ENCODE data around the gene IQCF6.
"Not testable (repeated sequence)": the region's sequence is repeated elsewhere in the genome, so short reads cannot be mapped to it uniquely, and the experiment has no call there.

IQCF6 gene

DNA sequence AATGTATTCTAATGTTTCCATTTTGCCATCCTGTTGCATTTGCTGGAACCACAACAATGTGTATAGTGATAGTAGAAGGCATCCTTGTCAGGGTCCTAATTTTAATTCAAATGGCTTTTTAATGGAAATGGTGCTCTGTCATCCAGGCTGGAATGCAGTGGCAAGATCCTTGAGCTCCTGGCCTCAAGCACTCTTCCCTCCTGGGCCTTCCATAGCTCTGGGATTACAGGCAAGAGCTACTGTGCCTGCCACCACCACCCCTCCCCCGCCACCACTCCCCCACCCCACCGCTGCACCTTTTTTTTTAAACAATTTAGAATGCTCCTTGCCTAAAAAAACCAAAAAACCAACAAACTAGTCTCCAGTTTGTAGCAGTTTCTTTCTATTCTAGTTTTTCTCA is 15.2 kb upstream of the IQCF6 start:
- Mint-ChIP-seq H3K36me3 (no peaks in the 10 kb centered on the region), H3K9me3 (ENCODE audit: low read depth) (no peaks in the 10 kb centered on the region), H3K27me3 (no peaks in the 10 kb centered on the region), H3K4me3 (no peak overlapping the region), H3K27ac (no peak overlapping the region), H3K4me1 (ENCODE audit: low read depth) (peaks cover 13% of the 10 kb centered on the region)

DNA sequence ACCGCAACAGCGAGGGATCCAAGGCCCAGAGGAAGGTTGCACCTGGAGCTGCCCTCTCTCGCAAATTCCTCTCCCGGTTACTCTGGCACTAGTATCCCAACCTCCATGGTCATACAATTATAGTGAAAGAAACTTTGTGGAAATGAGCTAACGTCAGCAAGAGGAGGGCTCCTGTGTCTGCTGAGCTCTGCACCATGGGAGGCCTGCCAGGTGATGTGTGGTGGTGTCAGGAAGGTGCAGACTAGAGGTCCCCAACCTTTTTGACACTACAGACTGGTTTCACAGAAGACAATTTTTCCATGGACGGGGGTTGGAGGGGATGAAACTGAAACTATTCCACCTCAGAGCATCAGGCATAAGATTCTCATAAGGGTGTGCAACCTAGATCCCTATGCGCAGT is 13.2 kb upstream of the IQCF6 start:
- H3K27ac Mint-ChIP-seq: no peak overlapping the region
- no peak overlapping the region for H3K4me3 Mint-ChIP-seq
- no peaks in the 10 kb centered on the region for H3K36me3 Mint-ChIP-seq
- no peaks in the 10 kb centered on the region for H3K9me3 Mint-ChIP-seq (ENCODE audit: low read depth)
- peaks cover 4% of the 10 kb centered on the region for H3K4me1 Mint-ChIP-seq (ENCODE audit: low read depth)
- no peaks in the 10 kb centered on the region for H3K27me3 Mint-ChIP-seq

DNA sequence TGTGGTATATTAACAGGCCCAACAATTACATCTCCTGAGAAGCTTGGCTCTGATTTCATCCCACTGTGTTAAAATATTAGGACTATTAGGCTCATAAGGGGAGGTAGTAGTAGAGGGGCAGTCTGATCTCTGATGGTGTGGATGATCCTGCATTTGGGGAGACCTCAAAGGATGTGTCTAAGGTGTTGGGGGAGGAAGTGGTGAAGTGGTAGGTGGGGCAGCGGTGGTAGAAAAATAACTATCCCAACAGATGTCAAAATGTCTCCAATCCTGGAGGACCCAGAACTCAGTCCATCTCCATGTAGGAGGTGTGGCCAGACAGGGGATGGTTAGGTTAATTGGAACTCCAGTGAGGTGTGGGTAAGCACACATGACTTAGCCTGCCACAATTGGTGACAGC is 10.4 kb upstream of the IQCF6 start:
- H3K9me3 Mint-ChIP-seq (ENCODE audit: low read depth): no peaks in the 10 kb centered on the region
- no peaks in the 10 kb centered on the region for H3K36me3 Mint-ChIP-seq
- no peak overlapping the region for H3K4me3 Mint-ChIP-seq
- H3K27me3 Mint-ChIP-seq: no peaks in the 10 kb centered on the region
- no peak overlapping the region for H3K27ac Mint-ChIP-seq
- H3K4me1 Mint-ChIP-seq (ENCODE audit: low read depth): peaks cover 4% of the 10 kb centered on the region

DNA sequence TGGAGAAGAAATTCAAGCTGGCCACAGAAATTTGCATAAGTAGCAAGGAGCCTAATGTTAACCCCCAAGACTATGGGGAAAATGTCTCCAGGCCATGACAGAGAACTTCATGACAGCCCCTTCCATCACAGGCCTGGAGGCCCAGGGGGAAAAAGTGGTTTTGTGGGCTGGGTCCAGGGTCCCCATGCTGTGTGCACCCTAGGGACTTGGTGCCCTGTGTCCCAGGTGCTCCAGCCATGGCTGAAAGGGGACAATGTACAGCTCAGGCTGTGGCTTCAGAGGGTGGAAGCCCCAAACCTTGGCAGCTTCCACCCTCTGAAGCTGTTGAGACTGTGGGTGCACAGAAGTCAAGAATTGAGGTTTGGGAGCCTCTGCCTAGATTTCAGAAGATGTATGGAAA is 8.5 kb upstream of the IQCF6 start:
- H3K9me3 Mint-ChIP-seq (ENCODE audit: low read depth); H3K4me3 Mint-ChIP-seq; H3K27me3 Mint-ChIP-seq; H3K27ac Mint-ChIP-seq; H3K4me1 Mint-ChIP-seq (ENCODE audit: low read depth); H3K36me3 Mint-ChIP-seq: not testable (repeated sequence)

DNA sequence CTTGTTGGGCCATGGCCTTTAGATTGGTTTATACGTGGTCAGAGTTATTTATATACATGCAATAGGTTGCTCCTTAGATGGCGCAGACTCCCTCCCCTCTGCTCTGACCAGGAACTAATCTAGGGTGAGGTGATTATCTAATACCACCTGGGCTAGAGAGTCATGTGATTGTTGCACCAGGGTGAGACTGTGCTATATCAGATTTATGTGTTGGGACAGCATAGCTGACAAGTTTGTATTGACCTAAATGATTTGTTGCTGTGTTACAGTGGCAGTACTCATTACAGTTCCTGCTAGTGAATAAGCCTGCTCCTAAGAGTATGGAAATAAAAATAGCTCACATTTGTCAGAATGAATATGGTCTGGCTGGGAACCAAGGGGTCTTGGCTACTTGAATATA is 7.2 kb upstream of the IQCF6 start:
- Mint-ChIP-seq H3K9me3 (ENCODE audit: low read depth) (no peaks in the 10 kb centered on the region), H3K27me3 (no peaks in the 10 kb centered on the region), H3K36me3 (no peaks in the 10 kb centered on the region), H3K4me3 (no peak overlapping the region), H3K4me1 (ENCODE audit: low read depth) (peaks cover 4% of the 10 kb centered on the region), H3K27ac (no peak overlapping the region)

DNA sequence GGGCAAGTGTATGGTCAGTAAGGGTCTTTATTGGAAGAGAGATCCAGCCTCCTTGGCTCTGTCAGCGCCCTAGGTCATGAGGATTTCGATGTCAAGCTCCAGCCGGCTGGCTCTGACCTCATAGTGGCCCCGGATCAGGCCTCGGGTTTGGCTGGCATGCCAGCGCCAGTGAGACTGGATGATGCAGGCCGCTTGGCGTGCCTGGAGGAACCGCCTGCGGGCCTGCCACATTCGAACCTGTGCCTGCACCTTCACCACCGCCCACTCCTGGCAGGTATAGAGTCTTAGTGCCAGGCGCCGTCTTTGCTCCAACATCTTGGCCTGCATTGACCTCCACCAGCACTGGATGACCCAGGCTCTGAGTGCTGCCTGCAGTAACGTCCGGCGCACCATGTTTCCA is 483 bp downstream of the IQCF6 start:
- no peaks in the 10 kb centered on the region for H3K9me3 Mint-ChIP-seq (ENCODE audit: low read depth)
- peaks cover 2% of the 10 kb centered on the region for H3K36me3 Mint-ChIP-seq
- H3K4me3 Mint-ChIP-seq: no peak overlapping the region
- H3K27ac Mint-ChIP-seq: no peak overlapping the region
- peaks cover 8% of the 10 kb centered on the region for H3K27me3 Mint-ChIP-seq
- H3K4me1 Mint-ChIP-seq (ENCODE audit: low read depth): no peaks in the 10 kb centered on the region

DNA sequence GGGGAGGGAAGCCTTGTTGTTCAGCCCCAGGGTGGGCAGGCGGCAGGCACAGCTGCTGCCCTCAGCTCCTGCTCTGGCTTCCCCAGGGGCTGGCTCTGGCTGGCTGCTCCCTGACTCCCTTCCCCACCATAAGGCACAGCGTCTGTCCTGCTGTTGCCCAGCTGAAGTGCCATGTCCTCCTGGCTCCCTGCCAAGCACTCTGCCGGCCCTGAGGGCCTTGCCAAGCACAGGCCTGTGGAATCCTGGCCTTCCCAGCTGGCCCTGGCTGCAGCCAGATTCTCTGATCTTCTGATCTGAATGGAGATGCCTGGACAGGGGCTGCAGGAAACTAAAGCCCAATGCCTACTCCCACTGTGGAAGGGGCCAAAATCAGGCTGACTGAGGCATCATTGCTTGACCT is 1.1 kb downstream of the IQCF6 start:
- no peaks in the 10 kb centered on the region for H3K4me1 Mint-ChIP-seq (ENCODE audit: low read depth)
- no peak overlapping the region for H3K27ac Mint-ChIP-seq
- H3K27me3 Mint-ChIP-seq: peaks cover 8% of the 10 kb centered on the region
- no peaks in the 10 kb centered on the region for H3K9me3 Mint-ChIP-seq (ENCODE audit: low read depth)
- H3K36me3 Mint-ChIP-seq: peaks cover 2% of the 10 kb centered on the region
- no peak overlapping the region for H3K4me3 Mint-ChIP-seq

DNA sequence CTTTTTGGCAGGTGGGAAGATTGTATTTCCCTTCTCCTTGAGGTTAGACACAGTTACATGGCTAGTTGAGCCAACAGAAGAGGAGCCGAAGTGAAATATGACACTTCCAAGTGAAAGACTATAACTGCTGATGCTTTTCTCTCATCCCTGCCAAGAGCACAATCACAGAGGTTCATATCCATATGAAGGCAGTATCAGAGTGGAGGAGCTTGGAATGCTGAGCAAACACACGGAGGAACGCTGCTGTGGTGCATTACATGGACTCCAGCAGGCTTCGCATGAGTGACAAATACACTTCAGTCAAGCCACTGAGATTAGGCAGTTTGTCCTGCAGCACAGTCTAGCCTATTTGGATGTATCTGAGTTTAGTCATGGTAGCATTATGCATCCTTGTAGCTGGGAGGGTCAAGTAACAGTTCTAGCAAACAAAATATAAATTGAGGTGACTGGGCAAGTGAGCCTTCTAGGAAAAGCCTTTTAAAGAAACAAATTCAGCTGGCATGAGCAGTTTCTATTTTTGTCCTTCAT is 5.4 kb downstream of the IQCF6 start:
- Mint-ChIP-seq H3K4me3 (no peak overlapping the region), H3K27me3 (peaks cover 11% of the 10 kb centered on the region), H3K27ac (no peak overlapping the region), H3K4me1 (ENCODE audit: low read depth) (no peaks in the 10 kb centered on the region), H3K9me3 (ENCODE audit: low read depth) (no peaks in the 10 kb centered on the region), H3K36me3 (peaks cover 5% of the 10 kb centered on the region)

DNA sequence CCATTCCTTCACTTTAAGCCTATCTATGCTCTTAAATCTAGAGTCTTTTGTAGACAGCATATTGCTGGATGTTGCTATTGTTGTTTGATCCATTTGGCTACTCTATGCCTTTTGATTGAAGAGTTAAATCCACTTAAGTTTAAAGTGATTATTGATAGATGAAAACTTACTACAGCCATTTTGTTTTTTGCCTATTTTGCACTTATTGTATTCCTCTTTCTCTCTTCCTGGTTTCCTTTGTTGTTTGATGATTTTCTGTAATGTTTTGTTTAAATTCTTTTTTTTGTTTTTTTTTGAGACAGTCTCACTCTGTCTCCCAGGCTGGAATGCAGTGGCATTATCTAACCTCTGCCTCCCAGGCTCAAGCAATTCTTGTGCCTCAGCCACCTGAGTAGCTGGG is 19.8 kb downstream of the IQCF6 start:
- Mint-ChIP-seq H3K27ac (no peak overlapping the region), H3K27me3 (no peaks in the 10 kb centered on the region), H3K4me1 (ENCODE audit: low read depth) (no peaks in the 10 kb centered on the region), H3K9me3 (ENCODE audit: low read depth) (peaks cover 18% of the 10 kb centered on the region), H3K4me3 (no peak overlapping the region), H3K36me3 (peaks cover 9% of the 10 kb centered on the region)

DNA sequence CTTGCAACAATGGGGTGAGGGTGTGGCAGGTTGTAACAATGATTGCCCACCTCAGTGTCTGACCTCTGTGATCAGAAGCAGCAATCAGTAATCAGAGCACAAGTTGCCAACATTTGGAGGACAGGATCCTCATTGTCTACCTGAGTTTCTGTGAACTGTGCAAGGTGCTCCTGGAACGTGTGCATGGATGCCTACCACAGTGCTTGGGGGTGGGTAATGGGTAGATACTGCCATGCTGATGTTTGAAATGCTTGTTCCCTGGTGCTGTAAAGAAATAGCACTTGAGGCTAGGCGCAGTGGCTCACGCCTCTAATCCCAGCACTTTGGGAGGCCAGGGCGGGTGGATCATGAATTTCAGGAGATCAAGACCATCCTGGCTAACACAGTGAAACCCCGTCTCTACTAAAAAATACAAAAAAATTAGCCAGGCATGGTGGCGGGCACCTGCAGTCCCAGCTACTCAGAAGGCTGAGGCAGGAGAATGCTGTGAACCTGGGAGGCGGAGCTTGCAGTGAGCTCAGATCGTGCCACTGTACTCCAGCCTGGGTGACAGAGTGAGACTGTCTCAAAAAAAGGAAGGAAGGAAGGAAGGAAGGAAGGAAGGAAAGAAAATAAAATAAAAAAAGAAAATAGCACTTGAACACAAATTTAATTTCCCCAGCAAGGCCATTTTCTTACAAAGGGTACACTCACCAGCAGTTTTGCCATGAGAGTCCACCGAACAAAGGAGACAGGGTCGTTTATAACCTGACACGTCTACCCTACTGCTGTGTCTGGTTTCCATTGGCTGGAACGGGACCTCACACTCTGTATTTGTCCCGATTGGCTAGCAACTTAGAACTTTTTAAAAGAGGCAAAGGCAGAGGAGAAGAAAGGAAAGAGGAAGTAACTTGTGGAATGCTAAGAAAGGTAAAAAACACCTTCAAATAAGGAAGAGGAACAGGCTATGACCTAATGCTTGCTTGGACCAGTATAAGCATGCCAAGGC is 25.0 kb downstream of the IQCF6 start:
- not testable (repeated sequence) for H3K9me3 Mint-ChIP-seq (ENCODE audit: low read depth); H3K36me3 Mint-ChIP-seq; H3K4me1 Mint-ChIP-seq (ENCODE audit: low read depth); H3K4me3 Mint-ChIP-seq; H3K27me3 Mint-ChIP-seq; H3K27ac Mint-ChIP-seq

DNA sequence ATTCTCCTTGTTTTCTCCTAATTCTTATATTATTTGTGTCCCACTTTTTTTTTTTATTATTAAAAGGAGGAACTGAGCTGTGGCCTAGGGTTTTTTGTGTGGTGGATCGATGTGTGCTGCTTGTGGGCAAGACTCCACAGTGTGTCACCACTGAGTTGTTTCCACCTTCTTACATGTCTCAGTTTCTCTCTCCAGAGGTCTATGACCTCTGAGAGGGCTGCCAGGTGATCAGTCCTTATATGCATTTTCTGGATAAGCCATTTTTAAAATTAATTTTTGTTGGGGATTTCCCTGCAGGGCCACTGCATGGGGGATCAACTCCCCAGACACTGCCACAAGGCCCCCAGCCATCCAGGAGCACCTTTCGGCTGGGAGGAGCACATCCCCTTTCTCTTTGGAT is 27.8 kb downstream of the IQCF6 start:
- no peak overlapping the region for H3K27ac Mint-ChIP-seq
- H3K27me3 Mint-ChIP-seq: no peaks in the 10 kb centered on the region
- peaks cover 3% of the 10 kb centered on the region for H3K9me3 Mint-ChIP-seq (ENCODE audit: low read depth)
- no peaks in the 10 kb centered on the region for H3K36me3 Mint-ChIP-seq
- peaks cover 14% of the 10 kb centered on the region for H3K4me1 Mint-ChIP-seq (ENCODE audit: low read depth)
- H3K4me3 Mint-ChIP-seq: no peak overlapping the region

DNA sequence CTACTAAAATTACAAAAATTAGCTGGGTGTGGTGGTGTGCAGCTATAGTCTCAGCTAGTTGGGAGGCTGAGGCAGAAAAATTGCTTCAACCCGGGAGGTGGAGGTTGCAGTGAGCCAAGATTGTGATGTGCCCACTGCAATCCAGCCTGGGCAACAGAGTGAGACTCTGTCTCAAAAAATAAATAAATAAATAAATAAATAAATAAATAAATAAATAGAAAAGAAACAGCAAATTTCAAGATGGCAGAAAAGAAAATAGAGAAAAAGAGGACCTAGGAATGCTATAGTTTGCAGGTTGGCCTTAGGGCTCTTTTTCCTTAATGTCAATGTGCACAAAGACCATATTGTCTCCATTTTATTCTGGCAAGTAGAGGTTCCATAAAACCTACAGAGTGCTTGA is 28.2 kb downstream of the IQCF6 start:
- Mint-ChIP-seq H3K27me3 (no peaks in the 10 kb centered on the region), H3K36me3 (no peaks in the 10 kb centered on the region), H3K4me3 (no peak overlapping the region), H3K9me3 (ENCODE audit: low read depth) (no peaks in the 10 kb centered on the region), H3K4me1 (ENCODE audit: low read depth) (peaks cover 14% of the 10 kb centered on the region), H3K27ac (no peak overlapping the region)

DNA sequence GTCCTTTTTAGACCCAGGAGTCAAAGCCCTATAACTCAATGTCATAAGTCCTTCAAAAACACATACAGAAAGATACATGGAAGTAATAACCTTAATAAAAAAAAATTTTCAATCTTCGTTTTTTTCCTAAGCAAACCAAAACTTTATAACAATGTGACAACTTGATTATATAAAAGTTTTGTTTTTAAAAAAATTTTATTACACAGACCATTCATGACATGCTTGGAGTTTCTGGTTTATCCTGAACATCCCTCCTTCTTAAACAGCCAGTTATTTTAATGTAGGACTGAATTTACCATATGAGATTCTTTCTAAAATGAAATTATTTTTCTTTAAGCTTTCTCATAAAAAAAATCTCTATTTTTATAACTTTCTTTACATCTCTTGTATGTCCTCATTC is 30.7 kb downstream of the IQCF6 start:
- H3K27ac Mint-ChIP-seq: no peak overlapping the region
- peaks cover 14% of the 10 kb centered on the region for H3K4me1 Mint-ChIP-seq (ENCODE audit: low read depth)
- H3K4me3 Mint-ChIP-seq: no peak overlapping the region
- no peaks in the 10 kb centered on the region for H3K27me3 Mint-ChIP-seq
- no peaks in the 10 kb centered on the region for H3K36me3 Mint-ChIP-seq
- no peaks in the 10 kb centered on the region for H3K9me3 Mint-ChIP-seq (ENCODE audit: low read depth)

DNA sequence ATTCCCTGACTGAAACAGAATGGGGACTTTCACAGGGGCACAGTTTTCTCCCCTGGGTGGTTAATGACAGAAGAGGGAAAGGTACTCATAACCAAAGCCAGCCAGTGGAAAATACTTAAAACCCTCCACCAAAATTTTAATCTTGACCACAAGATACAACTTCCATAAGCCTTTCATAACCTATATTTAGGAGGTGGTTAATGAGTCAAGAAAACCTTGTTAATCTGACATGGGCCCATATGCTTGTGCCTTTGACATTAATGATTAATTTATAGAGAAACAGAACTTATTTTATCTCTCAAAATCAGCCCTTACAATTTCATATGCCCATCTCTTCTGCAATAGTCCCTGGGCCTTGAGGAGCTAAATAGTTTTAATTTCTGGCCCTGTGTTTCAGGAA is 31.2 kb downstream of the IQCF6 start:
- Mint-ChIP-seq H3K4me3 (no peak overlapping the region), H3K36me3 (peaks cover 2% of the 10 kb centered on the region), H3K9me3 (ENCODE audit: low read depth) (no peaks in the 10 kb centered on the region), H3K4me1 (ENCODE audit: low read depth) (peaks cover 13% of the 10 kb centered on the region), H3K27me3 (no peaks in the 10 kb centered on the region), H3K27ac (peak overlapping the region; percentile 51)

DNA sequence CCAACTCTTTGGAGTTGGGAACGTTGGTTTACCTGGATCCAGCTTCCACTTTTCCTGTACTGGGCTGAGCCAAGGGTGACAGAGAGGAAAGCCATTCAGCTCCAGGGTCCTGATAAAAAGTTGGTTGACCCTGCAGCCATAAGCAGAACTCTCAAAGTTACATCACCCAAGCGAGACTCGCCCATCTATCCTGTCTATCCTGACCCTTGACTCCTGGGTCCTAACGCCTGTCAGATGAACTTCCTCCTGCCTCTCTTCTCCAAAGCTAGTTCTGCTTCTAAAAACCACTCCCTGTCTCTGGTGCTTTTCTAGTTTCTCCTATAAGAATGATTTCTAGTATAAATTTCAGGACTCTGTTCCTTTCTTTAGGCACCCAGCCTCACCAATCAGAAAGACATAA is 36.1 kb downstream of the IQCF6 start:
- H3K4me3 Mint-ChIP-seq; H3K36me3 Mint-ChIP-seq; H3K4me1 Mint-ChIP-seq (ENCODE audit: low read depth); H3K9me3 Mint-ChIP-seq (ENCODE audit: low read depth); H3K27ac Mint-ChIP-seq; H3K27me3 Mint-ChIP-seq: not testable (repeated sequence)

DNA sequence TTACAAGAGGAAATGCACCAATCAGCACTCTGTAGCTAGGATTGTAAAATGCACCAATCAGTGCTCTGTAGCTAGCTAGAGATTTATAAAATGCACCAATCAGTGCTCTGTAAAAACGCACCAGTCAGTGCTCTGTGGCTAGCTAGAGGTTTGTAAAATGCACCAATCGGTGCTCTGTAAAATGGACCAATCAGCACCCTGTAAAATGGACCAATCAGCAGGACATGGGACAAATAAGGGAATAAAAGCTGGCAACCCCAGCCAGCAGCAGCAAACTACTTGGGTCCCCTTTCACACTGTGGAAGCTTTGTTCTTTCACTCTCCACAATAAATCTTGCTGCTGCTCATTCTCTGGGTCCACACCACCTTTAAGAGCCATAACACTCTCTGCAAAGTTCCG is 36.7 kb downstream of the IQCF6 start:
- H3K27ac Mint-ChIP-seq; H3K36me3 Mint-ChIP-seq; H3K4me3 Mint-ChIP-seq; H3K4me1 Mint-ChIP-seq (ENCODE audit: low read depth); H3K27me3 Mint-ChIP-seq; H3K9me3 Mint-ChIP-seq (ENCODE audit: low read depth): not testable (repeated sequence)

Measured in activated naive CD8-positive, alpha-beta T cell (primary cell).